ENCODE measurements around the gene OR10AD1.

The OR10AD1 gene

GRCh38 chr12:48191096-48191495 lies 12.0 kb downstream of the OR10AD1 start:
- DNase-seq (ENCODE audit: low read depth) = no peak

GRCh38 chr12:48189331-48190125 lies 13.6 kb downstream of the OR10AD1 start:
- DNase-seq (ENCODE audit: low read depth) = no peak

GRCh38 chr12:48187916-48188695 lies 15.0 kb downstream of the OR10AD1 start:
- no peak for DNase-seq (ENCODE audit: low read depth)

- no peak for DNase-seq (ENCODE audit: low read depth)
Observed at GRCh38 chr12:48185181-48185919, 17.7 kb downstream of the OR10AD1 start.

GRCh38 chr12:48184549-48184922 lies 18.6 kb downstream of the OR10AD1 start:
- no peak for DNase-seq (ENCODE audit: low read depth)

DNA sequence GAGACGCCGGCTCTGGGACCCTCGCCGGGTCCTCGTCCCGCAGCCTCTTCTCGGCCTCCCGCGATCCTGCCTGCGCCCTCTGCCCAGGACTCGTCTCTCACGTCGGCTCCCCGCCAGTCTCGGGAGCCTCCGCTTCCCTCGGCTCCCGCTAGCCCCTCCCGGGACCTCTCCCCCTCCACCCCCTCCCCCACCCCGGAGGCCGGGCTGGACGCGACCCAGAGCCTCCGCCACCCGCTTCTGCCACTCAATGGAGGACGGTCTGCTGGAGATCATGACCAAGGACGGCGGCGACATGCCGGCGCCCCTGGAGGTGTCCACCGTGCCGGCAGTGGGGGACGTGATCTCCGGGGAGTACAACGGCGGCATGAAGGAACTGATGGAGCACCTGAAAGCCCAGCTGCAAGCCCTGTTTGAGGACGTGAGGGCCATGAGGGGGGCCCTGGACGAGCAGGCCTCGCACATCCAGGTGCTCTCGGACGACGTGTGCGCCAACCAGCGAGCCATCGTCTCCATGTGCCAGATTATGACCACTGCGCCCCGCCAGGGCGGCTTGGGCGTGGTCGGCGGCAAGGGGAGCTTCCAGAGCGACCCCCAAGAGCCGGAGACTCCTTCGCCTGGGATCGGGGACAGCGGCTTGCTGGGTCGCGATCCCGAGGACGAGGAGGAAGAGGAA lies 19.1 kb downstream of the OR10AD1 start:
- DNase-seq (ENCODE audit: low read depth) = no peak

DNA sequence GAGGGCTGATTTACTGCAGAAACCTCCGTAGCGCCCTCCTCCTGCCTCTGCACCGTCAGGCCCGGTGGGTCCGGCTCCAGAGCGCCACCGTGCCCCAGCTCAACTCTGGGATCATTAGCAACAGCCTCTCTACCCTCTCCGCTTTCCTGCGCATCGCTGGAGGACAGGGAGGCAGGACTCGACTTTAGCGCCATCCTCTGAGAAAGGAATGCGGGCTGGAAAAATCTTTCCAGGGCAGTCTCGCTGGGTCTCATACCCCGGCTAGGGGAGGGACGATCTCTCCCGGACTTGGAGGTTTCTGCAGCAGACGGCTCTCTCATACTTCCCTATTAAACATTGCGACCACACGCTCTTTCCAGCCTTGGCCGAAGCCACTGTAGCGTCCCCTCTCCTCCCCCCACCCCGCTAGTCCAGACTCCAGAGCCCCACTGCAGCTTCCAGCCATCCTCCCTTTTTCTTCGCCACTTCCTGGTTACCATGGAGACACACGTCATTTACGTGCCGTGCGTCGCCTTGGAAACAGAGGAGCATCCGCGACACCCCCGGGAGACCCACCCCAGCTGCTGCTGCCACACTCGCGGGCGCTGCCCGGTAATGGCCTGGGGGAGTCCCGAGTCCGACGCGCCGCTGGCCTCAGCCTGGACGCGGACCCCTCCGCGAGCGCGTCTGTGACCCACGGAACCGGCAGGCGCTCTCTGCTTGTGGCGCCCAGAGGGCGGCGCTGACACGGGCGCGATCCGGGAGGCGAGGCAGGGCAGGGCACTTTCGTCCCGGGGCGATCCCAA lies 19.8 kb downstream of the OR10AD1 start, which contains the start of gene CCDC184:
CCDC184 (plus strand) TSS at position 554 of the 785 bp plus-strand sequence. CDS start 479 bp downstream, outside the sequence.
- no peak for DNase-seq (ENCODE audit: low read depth)

DNA sequence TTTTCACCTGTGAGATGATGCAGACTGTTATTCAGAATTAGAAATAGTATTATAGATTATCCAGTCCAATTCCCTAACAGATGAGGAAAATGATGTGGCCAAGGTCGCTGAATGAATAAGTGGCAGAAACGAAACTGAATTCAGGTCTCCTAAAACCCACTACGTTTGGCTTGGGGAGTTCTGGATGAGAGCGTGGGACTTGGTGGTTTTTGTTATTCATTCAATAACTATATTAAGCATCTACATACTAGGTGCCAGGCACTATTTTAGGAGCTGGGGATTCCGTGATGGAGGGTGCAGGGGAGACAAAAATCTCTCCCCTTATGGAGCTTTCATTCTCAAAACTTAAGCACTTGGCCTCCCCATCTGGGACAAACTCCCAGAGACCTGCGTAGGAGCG lies 20.5 kb downstream of the OR10AD1 start:
- DNase-seq (ENCODE audit: low read depth) = no peak

DNA sequence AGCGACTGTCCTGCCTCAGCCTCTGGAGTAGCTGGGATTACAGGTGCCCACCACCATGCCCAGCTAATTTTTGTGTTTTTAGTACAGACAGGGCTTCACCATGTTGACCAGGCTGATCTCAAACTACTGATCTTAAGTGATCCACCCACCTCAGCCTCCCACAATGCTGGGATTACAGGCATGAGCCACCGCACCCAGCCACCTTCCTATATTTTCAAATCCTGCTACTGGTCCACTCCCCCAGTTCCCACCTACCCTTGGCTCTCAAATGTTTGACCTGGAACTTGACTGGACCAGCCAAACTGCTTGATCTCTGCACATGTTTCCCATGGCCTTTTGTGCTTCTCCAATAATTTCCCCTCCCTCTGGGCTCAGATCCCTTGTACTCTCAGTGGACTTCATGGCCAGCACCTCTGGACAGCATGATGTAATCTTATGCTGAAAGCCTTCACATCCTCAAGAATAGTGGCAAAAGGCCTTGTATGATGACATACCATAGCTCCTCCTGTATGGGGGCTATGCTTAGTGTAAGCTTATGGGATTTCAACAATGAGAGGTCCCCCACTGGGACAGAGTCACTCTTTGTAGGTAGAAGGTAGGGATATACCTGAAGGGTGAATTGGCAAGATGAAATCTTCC lies 22.1 kb downstream of the OR10AD1 start:
- no peak for DNase-seq (ENCODE audit: low read depth)

DNA sequence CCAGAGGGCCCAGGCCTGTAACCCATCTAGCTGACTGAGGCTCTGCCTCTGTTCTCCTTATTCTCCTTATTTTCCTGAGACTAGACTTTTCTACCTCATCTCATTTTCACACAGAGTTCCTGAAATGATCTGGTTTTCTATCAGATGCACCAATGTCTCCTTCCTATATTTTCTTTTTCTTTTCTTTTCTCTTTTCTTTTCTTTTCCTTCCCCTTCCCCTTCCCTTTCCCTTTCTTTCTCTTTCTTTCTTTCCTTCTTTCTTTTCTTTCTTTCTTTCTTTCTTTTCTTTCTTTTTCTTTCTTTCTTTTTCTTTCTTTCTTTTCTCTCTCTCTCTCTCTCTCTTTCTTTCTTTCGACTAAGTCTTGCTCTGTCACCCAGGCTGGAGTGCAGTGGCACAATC lies 22.7 kb downstream of the OR10AD1 start:
- DNase-seq (ENCODE audit: low read depth) = no peak

- no peak for DNase-seq (ENCODE audit: low read depth)
Observed at GRCh38 chr12:48179466-48179865, 23.6 kb downstream of the OR10AD1 start.

DNA sequence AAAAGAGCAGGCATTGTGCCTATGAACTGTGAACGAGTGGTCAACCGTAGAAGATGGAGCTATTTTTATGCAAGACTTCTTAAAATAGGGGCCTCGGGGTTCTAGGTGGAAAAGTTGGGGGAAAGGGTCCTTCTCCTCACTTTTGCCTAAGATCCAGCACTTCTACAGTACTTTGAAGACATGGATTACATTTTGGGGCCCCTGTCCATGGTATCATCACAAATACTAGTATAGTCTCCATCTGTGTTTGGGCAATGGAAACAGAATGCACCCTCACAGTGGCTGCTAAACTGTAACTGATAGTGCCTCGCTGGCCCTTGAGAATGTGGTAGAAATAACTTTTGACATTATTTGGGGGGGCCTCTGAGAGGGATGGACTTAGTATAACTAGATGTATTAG lies 25.1 kb downstream of the OR10AD1 start:
- no peak for DNase-seq (ENCODE audit: low read depth)

GRCh38 chr12:48176417-48176751 lies 26.7 kb downstream of the OR10AD1 start:
- DNase-seq (ENCODE audit: low read depth) = no peak

DNA sequence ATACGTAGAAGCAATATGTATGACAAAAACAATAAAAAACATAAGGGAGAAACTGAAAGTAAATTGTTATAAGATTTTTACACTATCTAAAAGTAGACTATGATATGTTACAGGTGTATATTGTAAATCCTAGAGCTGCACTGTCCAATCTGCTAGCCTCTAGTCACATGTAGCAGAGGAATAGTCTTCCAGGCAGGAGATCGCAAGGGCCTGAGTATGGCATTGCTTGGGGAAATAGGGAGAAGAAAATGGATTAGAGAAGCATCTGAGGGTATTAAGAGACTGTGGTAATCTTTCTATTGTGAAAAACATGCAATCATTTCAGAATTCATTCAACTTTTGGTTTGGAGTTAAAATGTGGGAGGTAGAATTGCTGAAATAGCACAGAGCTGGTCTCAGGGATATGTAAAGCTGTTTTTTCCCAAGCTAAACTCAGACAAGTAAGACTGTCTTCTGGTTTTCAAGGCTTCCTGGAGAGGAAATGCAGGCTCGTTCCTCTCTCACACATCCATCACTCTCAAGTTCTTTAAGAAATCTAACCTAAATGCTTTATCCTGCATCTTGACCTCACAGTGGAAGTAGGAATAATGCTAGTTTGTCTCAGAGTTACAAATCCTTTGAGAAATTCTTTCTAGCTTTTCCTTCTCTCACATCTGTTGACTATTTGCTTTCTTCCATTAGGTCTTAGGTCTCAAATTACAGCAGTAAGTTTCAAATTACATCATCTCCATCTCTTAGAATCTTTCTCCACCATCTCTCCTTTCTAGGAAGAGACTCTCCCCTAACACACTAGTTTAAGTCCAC lies 27.3 kb downstream of the OR10AD1 start:
- DNase-seq (ENCODE audit: low read depth) = no peak

DNA sequence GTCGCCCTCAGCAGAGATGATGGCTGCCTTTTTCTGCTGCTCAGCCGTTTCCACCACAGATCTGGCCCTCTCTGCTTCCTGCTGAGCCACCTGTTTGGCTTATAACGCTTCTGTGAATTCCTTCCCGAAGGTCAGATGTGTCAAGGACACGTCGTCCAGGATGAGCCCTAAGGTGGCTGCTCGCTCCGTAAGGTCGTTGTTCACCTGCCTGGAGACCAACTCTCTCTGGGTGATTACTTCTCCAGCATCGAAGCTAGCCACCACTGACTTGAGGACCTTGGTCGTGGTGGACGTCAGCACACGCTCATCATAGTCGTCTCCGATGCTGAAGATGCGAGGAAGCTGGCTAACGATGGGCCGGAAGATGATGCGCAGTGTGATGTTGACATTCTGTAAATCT lies 34.1 kb downstream of the OR10AD1 start:
- no peak for DNase-seq (ENCODE audit: low read depth)

DNA sequence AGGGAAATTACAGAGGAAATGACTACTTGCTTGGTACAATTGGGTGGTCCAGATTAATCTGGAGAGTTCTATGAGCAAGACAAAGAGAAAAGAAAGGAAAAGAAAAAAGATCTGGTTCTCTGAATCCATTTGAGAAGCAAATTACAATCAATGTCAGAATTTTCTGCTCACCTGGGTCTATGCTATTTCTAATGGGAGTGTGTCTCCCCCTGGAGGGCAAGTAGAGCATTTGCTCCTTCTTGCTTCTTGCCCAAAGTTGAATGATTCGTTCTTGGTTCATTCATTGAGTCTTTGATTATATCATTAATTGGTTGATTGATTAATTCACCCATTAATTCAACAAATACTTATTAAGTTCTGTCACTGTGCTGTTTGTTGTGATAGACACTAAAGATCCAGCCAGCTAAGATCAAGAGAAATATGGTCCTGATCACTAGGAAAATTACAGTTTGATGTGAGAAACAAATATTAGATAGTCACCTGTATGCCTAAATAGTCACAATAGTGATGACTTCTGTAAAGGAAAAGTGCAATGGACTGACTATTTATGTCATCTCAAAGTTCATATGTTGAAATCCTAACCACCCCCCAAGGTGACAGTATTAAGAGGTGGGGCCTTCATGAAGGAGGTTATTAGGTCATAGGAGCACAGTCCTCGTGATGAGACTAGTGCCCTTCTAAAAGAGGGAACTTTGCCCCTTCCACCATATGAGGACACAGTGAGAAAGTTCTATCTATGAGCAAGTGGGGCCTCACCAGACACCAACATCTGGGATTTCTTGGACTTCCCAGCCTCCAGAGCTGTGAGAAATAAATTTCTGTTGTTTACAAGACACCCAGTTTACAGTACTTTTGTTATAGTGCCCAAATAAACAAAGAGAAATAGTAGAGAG lies 37.8 kb downstream of the OR10AD1 start:
- DNase-seq (ENCODE audit: low read depth) = no peak

DNA sequence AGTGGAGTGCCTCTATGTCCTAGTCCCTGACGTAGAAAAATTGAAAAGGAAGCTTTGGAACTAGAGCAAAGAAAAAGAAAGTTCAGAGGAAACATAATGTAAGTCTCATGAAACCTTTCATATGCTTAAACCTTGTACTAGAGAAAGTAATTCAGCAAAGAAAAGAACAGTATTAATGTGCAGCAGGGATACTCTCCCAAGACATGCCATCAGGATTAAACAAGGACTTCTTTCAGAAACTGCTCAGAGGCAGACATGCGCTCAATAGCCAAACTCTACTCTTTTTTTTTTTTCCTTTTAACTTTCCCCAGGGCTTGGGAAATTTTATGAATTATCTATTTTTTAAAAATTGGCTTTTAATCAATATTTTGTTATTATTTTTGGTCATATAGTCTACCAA lies 38.6 kb downstream of the OR10AD1 start:
- DNase-seq (ENCODE audit: low read depth) = no peak

GRCh38 chr12:48163150-48163747 lies 39.8 kb downstream of the OR10AD1 start:
- DNase-seq (ENCODE audit: low read depth) = no peak

GRCh38 chr12:48160807-48161206 lies 42.3 kb downstream of the OR10AD1 start:
- no peak for DNase-seq (ENCODE audit: low read depth)

Measured in GM04503 (cell line).